IPS DF 4.7 (cell line): ENCODE data around the gene VASH2.
"Not testable (repeated sequence)": the region's sequence is repeated elsewhere in the genome, so short reads cannot be mapped to it uniquely, and the experiment has no call there.

Experiments used
- DNase-seq: peaks from one replicate; pipeline ENCODE4 v3.0.0-alpha.2; 2013; ENCODE audit warnings: low spot score; ENCODE audit errors: extremely low read depth

VASH2 gene

DNA sequence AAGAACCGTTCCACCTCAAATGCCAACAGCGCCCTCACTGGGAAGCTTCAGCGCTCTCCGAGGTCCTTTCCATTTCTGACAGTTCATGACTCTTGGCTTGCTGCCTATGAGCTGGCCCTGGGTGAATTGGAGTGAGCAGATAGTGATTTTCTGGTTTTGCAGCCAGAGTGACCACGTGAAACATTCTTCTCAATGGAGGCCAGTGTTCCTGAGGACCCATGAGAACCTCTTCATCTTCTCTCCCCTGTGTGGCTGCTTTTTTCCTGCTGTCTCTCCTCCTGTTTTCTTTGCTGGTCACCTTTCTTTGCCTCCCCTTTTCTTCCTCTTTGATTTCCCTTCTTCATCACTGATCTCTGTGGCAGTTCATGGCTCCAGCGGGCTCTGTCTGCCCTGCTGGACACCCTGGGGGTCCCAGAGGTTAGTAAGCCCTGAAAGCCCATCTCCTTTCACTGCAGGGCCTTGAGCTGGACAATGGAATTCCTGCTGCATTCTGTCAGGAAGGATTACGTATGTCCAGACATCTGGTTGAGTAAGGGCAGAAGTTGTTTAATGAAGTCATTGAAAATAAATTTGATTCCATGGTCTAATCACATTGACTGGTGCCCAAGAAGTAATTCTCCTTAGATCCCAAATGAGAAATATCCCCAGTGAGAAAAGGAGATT, 29.9 kb downstream of the VASH2 start:
- DNase-seq, result no peak

DNA sequence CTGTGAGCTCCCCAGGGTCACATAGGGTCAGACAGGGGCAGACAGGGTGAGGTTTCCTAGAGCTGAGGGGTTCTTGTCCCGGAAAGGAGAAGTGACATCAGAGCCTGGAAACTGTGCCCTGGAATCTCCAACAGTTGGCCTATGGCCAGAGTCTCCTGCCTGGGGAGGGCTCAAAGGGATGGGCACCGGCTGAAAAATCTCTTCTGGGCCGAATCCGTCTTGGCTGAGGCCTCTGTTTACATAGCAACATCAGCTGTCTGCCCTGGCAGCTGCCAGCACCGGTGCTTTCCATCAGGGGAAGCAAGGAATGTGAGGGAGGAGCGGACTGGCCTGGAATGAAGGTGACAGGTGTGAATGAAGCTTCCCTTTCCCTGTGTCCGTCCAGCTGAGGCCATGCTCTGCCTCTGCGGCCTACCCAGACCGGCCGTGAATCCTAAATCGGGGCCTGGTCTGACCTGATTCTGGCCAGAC, 30.7 kb downstream of the VASH2 start:
- DNase-seq, result no peak

DNA sequence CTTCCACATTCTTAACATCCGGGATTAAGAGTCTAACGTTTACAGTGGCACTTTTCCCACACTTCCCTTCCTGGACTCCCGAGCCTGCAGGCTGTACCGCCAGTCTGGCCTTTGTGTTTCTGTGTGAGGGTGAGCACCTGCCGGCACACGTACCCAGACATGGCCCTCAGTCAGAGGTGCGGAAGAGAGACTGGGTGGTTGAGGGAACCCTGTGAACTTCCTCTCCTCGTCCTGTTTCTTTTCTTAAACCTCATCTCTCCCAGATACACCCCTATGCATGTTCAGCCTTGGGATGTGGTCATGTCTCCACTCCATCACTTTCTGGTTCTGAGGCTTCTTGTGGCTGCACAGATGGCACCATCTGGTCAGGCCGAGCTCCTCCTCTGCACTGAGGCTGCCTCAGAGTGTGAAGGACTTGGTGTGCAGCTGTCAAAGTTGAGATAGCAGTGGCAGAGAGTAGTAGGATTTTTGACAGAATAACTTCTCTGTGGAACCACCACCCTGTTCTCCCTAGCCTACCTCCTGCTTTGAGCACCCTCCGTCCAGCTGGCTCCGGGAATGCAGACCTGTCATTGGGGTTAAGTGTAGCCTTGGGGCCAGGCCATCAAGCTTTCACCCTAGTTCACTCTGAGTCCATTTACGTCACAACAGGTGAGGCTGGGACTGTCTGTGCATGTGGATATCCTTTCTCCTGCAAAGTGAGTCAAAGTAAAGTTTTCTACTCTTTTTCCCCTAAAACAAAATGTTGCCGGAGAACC, 31.4 kb downstream of the VASH2 start:
- no peak for DNase-seq

DNA sequence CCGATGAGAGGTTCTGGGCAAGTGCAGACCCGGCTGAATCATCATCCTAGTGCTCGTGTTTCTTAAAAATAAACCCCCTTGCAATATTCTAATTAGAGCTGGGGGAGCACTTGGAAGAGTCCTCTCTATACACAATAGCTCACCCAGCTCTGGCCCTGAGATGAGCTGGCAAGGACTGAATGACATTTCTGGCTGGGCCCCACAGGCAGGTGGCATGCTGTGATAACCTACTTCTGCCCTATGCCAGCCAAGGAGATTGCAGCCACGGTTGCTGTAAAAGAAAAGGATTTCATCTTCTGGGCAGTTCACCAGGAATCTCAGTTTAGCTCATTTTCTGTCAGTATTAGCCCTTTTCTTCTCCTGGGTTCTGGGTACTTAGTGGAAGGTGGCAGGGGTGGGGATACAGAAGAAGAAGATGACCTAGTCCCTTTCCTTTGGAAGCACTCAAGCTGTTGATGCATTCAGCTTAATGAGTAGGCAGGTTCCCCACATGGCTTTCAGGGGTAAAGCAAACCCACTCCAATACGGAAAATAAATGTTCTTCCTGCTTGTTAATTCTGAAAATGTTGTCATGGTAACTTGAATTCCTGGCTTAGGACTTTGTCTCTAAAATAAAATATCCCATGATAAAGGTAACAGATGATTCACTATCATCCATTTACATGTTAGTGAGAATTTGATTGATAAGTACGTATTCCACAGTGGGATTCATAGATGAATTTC, 32.2 kb downstream of the VASH2 start:
- DNase-seq, result no peak

DNA sequence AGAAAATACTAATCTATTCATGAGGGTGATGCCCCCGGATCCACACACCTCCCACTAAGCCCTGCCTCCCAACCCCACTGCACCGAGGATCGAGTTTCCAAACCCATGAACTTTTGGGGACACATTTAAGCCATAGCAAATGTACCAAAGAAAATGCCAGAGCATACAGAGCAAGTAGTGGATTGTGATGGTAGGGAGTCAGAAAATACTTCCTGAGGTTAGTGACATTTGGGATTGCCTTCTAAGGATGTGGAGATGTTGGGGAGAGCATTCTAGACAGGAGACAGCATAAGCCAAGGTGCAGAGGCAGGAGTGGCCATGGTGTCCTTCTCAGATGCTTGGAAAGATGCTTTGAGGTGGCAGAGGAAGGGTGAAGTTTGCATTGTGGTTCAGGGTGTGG, 33.1 kb downstream of the VASH2 start:
- DNase-seq, result no peak

DNA sequence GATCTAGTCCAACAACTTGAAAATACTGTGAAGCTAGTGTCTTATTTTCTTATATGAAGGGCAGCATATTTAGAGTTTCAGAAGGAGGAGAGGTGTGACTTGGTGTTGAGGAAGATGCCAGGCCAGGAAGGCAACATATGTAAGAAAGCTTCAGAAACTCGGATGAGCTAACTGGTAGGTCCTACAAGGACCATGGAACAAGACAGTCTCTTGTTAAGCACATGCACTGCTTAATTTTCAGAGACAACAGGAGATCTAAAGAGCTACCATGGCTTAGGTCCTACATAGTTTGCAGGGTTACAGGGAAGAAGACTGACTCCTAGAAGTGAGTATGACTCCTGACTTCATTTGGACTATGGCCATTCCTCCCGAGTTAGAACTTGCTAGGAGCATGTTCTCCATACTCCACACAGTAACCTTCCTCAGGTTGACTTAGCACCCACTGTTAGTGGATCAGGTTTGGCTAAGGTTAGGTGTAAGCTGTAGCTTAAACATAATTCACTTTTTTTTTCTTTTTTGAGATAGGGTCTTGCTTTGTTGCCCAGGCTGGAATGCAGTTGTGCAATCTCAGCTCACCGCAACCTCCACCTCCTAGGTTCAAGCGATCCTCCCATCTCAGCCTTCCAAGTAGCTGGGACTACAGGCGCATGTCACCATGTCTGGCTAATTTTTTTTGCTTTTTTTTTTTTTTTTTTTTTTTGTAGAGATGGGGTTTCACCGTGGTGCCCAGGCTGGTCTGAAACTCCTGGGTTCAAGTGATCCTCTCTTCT, 34.4 kb downstream of the VASH2 start:
- DNase-seq, result no peak

DNA sequence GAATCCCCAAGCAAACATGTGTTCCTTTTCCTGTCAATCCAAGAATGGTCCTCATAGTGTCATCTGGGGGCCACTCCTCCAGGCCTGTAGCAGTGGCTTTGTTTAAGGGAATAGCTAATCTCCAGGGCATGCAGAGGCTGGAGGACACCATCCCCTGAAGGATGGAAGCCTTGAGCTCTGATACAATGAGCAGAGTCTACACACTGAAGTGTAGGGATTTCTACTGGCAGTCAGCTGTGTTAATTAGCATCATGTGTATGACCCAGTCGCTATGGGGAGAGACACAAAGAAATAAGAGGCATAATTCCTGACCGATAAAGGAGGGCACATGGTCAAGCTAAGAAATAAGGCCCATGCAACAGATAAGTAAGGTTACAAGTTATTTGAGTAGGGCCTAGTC, 36.2 kb downstream of the VASH2 start:
- no peak for DNase-seq

DNA sequence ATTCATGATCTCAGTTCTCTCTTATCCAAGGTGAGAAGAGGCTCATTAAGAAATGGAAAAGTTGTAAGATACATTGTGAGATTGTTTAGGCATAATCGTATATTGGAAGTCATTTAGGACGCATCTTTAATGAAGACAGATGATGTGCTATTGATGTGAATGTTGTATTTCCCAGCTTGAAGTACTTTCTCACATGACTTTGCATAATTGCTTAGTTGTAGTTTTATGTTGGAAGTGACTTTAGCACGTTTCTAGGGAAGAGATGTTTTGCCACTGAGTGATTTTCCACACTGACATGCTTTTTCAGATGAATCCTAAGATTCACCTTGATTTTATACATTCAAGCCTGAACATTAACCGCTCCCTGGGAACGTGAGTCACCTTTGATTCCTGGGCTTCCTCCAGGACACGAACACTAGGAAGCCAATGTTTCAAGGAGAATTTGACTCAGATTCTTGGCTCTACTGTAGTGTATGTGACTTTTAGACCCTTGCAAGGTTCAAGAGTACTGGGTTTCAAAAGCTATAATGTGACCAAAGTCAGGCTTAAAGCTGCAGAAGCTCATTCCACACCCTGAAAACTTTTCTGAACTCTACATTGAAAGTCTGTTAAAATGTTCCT, 37.5 kb downstream of the VASH2 start:
- no peak for DNase-seq

DNA sequence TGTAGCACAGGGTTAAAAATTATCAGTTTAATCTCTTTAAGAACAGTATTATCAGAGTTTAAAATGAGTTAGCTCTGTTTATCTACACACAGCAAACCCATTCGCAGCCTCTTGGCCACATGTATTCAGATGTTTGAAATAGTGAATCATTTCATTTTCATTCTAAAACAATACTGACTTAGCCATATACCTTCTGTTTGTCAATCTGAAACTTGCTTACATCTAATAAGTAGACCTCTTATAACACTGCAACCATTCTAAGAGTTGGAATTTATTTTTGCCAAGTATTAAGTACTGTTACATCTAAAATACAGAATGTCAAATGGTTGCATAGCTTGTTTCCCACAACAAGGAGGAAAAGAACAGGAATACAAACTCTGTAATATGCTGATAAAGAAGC, 39.9 kb downstream of the VASH2 start:
- DNase-seq, result no peak

DNA sequence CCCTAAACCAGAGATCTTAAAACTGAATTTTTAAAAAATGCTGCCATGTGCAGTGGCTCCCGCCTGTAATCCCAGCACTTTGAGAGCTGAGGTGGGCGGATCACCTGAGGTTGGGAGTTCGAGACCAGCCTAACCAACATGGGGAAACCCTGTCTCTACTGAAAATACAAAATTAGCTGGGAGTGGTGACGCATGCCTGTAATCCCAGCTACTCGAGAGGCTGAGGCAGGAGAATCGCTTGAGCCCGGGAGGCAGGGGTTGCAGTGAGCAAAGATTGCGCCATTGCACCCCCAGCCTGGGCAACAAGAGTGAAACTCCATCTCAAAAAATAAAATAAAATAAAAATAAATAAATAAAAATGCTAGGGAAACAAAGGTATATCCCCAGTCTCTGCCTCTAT, 43.6 kb downstream of the VASH2 start:
- not testable (repeated sequence) for DNase-seq

DNA sequence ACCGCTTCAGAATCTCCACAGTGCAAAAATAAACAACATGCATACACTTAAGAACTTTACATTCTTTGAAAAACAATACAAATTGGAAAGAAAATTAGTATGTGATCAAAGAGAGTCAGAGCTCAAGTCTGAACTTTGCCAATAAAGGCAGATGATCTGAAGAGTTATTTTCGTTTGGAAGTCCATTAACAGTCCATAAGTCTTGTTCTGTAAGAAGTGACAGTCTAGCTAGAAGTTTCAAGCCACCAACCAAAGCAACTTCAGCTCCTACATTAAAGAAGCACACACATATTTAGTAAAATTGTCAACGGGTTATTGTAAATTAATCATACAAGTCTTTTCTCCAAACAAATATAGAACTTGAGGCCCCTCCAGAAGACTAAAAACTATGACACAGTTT, 44.6 kb downstream of the VASH2 start:
- DNase-seq, result no peak

DNA sequence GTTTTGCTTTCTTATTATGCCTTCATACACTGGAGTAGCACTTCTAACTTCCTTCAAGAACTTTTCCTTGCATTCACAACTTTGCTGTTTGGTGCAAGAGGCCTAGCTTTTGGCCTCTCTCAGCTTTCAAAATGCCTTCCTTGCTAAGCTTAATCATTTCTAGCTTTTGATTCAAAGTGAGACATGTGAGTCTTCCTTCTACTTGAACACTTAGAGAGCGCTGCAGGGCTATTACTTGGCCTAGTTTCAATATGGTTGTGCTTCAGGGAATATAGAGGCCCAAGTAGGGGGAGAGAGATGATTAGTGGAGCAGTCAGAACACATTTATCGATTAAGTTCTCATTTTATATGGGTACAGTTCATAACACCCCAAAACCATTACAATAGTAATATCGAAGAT, 52.9 kb downstream of the VASH2 start:
- DNase-seq, result no peak

DNA sequence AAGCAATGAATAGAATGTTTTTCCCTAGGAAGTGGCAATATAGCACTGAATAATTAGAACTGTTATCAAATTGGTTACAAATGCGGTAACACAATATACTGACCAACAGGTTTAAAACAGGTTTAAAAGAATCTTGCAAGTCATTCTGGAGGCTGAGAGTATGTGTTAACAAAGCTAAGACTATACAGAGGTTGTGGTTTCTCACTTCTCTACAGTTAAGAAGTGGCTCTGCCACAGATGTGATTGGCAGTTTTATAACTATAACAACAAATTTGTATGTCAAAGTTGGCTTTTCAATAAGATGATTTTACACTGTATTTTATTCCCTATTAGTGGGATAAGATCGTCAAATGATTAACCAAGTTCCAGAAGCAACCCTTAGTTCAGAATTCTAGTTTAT, 58.2 kb downstream of the VASH2 start:
- no peak for DNase-seq

DNA sequence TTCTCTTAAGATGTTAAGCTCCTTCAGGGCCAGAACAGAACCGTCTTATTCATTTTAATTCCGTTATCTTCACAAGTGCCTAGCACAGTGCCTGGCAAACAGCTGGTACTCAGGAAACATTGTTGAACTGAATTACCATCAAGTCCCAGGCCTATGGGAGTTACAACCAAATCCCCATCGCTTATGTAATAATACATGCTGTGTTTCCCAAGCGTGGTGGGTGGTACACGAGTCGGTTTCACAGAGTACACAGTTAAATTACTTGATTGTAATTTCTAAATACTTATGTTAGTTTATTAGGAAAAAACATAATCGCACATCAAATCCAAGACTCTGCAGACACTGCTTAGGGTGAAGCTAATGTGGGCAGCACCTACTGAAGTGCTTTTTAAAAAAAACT, 64.3 kb downstream of the VASH2 start:
- DNase-seq, result no peak

DNA sequence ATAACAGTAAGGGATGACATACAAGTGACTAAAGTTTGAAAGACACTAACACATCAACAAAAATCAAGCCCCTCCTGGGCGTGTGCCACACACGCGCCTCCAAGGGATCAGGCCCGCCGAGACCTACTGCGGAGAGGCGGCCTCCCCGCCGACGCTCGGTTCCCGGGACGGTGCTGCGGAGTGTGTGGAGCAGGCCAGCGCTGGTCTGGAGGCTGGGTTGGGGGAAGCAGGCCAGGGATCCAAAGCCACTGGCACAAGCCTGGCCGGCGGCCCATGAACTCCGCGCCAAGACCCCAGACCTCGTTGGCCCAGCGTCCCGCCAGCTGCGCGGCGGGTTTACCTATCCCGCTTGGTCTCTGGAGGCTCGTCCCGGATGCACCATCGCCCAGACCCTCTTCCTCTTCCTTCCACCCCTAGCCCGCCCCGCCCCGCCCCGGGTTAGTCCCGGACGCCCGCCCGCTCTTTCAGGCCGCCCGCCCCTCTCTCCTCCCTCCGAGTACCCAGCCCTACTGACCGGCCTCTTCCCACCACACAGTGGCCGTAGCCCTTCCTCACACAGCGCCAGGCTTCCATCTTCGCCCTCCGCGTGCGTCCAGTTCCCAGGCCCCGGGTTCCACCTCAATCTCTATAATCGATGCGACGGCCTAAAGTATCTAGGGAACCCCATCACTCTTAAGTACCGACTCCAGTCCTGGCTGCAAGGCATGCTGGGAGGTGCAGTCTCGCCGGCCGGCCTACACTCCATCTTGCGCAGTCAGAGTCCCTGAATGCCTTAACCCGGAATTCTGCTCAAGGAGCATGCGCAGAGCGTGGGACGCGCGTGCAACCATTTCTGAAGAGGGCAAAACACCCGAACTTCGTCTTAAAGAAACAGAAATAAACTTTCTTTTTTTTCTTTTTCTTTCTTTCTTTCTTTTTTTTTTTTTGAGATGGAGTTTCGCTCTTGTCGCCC, 65.0 kb downstream of the VASH2 start, which contains the start of gene ANGEL2:
TSS of gene ANGEL2 (minus strand) at position 769 of the 952 bp plus-strand sequence. CDS start at position 573, 196 bp downstream.
- peak; percentile 91 for DNase-seq

DNA sequence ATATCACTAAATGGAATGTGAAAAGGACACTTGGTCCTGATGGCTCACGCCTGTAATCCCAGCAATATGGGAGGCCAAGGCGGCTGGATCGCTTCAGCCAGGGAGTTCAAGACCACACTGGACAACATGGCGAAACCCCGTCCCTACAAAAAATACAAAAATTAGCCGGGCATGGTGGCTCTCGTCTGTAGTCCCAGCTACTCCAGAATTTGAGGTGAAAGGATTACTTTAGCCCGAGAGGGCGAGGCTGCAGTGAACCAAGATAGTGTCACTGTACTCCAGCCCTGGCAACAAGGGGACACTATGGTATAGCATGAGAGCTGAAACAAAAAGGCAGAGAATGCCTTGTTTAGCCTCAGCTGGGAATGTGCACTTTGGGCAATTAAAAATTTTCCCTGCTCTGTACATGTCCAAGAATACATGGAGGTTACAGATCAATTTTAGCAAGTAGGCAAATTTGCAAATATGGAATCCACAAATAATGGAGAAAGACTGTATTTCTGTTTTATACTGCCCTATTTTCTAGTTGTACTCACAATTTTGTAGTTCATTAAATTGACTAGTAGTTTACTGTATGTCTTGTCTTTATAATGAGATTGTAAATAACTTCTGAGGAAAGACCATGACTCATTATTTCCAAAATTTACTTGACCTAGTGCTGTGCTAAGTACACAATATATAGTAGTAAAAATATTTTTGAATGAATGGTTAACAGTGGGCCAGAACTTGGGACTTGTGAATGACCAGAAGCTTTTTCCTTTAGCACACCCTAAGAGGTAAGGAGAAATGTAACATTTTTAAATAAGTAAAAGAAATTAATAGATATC, 67.3 kb downstream of the VASH2 start:
- DNase-seq, result no peak

DNA sequence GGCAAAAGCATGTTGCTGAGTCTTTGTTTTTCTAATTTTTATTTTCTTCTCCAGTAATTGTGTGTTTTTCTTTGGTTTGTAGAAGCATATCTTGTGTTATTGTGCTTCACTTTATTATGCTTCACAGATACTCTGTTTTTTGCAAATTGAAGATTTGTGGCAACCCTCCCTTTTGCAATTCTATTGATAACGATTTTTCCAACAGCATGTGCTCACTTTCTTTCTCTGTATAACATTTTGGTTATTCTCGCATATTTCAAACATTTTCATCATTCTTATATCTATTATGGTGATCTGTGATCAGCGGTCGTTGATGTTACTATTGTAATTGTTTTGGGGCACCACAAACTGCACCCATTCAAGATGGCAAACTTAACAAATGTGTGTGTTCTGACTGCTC, 69.1 kb downstream of the VASH2 start:
- DNase-seq, result no peak

DNA sequence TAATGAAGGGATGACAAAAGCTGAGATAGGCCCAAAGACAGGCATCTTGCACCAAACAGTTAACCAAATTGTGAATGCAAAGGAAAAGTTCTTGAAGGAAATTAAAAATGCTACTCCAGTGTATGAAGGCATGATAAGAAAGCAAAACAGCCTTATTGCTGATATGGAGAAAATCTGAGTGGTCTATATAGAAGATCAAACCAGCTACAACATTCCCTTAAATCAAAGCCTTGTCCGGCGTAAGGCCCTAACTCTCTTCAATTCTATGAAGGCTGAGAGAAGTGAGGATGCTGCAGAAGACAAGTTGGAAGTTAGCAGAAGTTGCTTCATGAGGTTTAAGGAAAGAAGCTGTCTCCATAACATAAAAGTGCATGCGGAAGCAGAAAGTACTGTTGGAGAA, 69.7 kb downstream of the VASH2 start:
- no peak for DNase-seq

DNA sequence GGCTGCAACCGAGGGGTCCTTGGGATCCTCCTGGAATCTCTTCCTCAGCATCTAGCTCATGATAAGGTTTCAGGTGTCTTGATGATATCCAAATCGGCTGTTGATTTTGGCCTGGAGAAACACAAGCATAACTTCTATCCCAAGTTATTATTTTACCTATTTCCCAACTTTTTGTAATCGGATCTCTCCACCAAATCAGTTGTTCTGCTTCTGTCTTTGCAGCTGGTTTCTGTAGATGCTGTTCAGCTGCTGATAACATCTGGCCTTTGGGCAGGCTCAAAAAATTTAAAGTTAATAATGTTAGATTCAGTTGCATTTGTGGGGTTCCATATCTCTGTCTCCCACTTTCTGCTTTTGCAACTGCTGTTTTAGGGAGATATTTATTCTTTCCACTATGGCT, 76.7 kb downstream of the VASH2 start:
- not testable (repeated sequence) for DNase-seq
